NCI-H2171 treated with DMSO at 0.1 percent for 48 hours (cell line): ENCODE measurements around the gene TRABD2B.
A peak's percentile ranks its signal among the peaks of the same experiment; 100 is the strongest.

ENCODE experiments used
- DNase-seq: peaks from one replicate; lab custom pipeline; 2025; lab: John Stamatoyannopoulos, UW

Gene TRABD2B

GRCh38 chr1:47935856-47936255, 61.3 kb downstream of the TRABD2B start:
- peak; percentile 3 for DNase-seq

DNA sequence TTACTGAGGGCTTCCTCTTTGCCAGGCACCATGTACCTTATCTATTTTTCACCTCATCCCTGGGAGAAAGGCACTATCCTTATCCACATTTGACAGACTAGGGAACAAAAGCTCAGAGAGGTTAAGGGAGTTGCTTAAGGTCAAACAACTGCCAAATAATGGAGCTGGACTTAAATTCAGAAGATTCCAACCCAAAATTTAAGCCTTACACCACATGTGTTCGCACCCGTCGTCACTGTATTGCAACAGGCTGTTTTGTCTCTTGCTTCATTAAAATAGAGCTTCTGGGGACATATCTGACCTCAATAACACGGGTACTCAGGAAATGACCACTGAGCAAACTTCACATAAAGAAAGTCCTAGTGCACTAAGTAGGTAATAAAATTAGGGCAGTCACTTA, 62.0 kb downstream of the TRABD2B start:
- no peak for DNase-seq

- DNase-seq, result peak; percentile 56
These were observed 62.9 kb downstream of the TRABD2B start for GRCh38 chr1:47934243-47934805.

DNA sequence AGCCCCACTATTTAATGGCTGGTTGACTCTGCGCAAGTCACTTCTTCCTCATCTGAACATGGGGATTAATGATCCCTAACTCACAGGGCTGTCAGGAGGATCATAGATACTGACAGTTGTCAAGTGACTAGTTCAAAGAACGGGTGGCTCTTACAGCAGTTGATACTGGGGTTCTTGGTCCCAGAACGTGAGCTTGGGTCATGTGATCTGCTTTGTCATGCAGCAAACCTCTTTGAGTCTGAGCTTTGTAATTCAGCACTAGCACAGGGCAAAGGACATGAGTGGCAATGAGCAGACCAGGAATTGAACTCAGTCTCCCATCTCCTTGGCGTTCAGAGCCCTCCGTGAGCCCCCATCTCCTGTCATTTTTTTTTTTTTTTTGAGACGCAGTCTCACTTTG, 64.4 kb downstream of the TRABD2B start:
- no peak for DNase-seq

DNA sequence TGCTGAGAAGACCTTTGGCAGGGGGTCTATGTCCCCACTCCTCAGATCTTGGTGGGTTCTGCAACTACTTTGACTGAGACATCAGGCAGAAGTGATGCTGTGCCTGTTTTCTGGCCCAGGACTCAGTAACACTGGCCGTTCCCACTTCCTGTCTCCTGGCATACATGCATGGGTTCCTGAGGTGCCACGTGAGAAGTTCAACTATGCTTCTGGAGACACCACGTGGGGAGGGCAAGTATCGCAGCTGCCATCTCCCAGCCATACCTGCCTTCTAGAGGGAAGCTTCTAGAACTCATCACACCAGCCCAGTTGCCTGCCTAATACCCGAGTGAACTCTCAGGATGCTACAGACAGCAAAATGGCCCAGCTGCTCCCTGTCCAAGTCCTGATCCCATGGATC, 65.8 kb downstream of the TRABD2B start:
- no peak for DNase-seq

DNA sequence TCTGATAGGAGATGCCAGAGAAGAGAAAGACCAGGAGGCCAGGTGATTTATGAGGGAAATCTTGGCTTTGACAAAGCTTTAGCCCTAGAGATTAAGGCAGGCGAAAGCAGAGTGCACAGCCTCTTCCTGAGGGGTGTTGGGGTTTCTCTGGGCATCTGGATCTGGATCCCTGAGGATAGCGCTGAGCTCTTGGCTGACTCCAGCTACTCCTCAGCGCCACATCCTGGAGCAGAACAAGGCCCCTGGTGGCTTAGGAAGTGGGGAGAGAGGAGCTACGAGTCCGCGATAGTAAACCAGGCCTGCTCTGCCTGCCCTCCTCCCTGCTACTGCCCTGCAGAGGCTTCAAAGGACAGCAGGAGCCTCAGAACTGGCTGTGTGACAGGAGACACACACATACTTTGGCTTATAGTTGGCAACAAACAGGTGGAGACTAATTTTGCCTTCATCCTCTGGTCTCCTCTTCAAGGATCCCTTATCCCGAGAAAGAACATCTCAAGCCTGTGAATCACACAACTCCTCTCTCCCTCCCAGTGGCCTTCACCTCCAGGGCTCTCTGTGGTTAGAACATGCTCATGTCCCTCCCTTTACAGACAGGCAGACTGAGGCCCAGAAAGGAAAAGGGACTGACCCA, 66.9 kb downstream of the TRABD2B start:
- DNase-seq, result no peak

GRCh38 chr1:47927165-47927564, 70.0 kb downstream of the TRABD2B start:
- DNase-seq, result no peak

DNA sequence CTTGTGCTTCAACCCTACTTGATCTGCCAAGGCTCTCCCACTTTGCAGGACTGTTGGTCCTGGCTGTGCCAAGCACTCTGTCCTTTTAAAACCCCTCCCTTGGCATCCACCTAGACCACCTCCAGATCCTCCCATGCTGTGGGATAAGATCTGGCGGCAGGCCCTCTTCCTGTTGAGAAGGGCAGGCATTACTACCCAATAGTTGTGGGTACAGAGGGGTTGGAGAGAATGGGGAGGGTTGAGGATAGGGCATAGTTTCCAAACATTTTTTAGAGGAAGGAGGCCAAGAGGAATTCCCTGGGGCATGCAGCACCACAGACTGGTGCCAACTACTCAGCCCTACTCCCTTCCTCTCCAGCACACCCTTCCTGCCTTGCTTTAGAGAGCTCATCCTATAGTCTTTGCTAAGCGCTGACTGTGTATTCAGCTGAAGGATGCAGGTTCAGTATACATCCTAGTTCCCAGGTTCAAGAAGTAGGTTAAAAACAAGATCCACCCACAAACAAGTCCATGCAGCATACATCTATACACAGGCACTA, 70.7 kb downstream of the TRABD2B start:
- no peak for DNase-seq

DNA sequence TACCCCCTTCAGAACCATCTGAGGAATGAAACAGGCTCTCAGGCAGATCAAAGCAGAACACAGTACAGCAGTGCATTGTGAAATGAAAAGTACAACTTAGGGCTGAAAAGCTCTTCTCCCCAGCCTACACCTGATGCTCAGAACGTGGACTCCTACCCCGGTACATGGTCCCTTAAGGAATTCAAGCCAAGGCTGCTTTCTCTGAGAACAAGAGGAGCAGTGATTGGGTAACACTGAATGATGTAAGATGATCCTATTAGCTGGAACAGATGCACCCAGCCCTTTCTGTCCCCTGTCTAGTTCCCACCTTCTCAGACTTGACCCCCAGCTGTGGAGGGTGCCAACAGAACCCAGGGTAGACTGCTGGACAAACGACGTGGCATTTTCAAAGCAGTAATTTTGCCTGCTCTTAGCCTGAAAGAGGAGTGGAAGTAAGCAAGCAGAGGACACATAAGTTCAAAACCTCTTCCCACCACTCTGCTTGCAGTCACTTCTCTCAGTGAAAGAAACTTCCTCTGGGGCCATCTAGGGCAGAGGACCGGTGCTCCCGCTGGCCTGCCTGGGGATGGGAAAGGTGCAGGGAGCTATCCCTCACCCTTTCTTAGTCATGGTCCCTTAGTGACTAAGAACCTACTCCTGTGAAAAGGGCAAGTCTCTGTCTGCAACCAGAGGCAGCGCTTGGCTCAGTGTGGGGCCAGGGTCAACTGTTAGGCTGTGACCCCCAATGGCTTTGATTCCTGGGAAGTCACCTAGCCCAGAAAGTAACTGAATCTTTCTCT, 72.7 kb downstream of the TRABD2B start:
- no peak for DNase-seq

DNA sequence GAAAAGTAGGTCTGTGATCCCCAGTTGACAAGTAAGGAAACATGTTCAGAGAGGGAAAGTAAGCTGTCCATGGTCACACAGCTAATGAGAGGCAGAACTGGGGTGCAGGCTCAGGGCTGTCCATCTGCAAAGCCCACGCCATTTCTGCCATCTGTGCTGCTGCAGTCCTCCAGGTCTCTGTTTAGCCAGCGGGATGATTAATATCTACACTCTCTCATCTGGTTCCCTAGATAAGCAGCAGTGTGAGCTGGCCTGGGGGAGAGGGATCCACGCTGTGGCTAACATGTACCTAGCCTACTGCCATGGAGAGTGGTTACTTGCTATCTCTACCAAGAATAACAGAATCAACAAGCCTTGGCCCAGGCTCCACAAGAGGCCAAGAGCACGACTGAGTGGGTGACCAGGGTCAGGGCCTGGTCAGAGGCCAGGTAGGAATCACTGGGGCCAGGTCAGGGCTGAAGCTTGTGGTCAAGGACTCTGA, 75.2 kb downstream of the TRABD2B start:
- no peak for DNase-seq

- no peak for DNase-seq
These were observed 77.9 kb downstream of the TRABD2B start for GRCh38 chr1:47919113-47919833.

DNA sequence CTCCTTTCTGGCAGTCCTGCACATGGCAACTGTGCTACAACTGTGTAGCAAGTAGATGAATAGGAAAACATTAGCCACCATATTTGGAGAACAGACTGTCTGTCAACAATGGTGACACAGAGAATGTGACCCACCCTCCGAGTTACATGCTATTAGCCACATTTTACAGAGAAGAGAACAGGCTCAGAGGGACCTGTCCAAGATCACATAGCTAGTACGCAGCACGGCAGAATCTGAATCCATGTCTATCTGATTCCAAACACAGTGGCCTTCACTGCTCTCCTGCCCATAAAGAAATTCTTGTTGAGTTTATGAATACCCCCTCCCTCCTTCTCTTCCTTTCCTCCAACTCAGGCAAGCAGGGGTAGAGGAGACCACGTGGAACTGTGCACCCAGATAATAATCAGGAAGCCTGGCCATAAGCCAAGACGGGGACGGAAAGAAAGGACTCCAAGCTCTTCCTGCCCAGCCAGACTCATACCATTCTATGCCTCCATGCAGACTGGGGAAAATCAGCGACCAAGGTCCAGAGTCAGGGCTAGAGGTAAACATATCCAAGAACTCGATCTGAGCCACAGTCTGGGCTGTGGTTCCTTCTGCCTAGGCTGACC, 78.8 kb downstream of the TRABD2B start:
- no peak for DNase-seq

GRCh38 chr1:47917687-47918086, 79.5 kb downstream of the TRABD2B start:
- DNase-seq, result no peak

DNA sequence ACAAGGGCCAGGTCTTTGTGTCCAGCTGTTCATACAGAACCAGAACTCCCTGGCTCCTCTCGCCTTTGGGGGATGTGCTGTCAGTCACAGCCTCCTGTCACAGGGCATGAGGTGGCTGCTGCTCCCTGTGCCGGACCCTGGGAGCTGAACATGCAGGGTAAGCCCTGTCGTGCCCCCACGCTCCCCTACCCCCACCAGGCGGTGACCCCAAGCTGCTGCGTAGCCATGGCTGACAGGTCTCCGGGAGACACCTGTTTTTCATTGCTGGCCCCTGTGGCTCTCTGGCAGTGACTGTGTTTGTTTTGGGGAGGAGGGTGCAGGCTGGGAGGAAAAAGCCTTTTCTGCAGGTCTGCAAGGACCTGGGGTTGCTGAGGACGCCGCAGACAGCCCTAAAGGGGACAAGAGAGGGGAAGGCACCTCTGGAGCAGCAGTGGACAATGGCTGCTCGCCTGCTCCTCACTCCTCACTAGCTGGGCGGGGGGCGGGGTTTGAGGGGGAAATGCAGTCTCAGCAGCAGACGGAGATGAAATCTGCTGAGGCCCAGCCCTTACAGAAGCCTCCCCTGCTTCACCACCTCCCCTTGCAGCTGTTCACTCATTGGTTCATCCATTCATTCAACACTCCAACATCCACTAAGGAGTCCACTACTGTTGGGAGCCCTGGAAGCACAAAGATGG, 81.4 kb downstream of the TRABD2B start:
- DNase-seq, result peak; percentile 3

GRCh38 chr1:47914952-47915676, 82.1 kb downstream of the TRABD2B start:
- DNase-seq, result no peak

DNA sequence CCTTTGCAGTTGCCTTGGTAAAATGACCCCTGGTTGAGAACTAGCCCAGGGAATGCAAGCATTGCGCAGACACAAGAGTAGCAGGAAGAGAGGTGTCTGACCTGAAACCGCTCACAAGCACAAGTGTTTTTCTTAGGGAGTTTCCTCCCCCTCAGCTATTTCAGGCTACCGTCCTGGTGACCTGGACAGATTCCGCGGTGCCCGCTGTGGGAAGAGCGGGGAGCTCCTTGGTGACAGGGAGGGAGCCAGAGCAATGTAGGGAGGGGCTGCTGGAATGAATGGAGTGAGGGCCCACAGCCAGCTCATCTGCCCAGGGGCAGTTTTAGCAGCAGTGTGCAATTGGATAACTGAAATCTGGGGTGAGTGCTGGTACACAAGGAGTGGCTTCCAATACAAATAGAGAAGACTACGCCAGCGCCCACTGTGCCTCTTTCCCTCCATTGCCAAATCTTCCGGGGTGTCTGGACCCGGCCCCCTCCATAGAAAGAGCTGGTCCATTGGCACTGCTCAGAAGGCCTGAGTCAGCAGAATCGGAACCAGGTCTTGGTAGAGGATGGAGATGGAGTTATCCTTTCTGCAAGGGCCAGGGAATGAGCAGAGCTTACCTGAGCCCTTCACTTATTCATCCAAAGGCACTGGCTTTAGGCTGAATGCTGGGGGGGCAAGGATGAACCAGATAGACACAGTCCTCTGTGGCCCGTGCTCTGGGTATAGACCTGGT, 82.8 kb downstream of the TRABD2B start:
- DNase-seq, result no peak

DNA sequence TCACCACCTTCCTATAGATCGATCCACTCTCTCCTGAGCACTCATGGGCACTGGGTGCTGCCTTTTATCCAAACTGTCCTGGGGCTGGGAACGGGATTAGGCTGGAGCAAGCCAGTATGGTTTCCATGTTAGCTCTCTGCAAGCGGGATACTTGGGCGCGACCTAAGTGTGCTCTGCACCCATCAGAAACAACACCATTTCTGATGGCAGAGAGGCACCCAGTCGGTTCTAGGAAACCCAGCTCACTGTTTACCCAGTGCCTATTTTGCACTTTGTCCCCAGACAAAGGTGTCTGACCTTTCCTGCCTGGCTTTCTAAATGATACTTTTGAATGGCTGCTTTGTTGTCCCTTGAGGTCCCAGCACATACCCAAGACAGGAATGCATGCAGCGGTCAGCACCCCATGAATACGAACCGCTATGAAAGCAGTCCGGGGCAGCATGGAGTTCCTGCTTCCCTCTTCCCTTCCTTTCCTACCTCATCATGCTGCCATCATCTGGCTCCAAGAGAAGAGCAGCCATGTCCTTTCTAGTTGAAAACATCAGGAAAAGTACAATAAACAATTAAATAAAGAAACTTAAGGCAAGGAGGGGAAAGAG, 83.9 kb downstream of the TRABD2B start:
- no peak for DNase-seq

DNA sequence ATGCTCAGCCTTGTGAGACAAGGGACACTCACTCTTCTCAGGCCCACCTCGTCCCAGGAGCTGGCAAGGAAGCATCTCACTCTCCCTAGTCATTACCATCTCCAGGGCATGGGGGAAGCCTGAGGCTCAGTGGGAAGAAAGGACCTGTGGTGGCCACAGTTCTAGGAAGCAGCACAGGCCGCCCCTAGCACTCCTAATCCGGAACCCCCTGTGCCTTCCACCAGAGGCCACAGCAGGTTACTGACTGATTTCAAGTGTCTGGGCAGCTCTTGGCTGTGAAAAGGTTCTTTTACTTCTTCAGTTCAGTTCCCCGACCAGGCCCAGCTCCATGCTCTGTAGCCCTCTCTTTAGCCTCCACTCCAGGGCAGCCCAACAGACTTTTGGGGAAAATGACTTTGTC, 84.4 kb downstream of the TRABD2B start:
- DNase-seq, result no peak

- DNase-seq, result no peak
These were observed 85.3 kb downstream of the TRABD2B start for GRCh38 chr1:47911892-47912291.

GRCh38 chr1:47911424-47911823, 85.8 kb downstream of the TRABD2B start:
- no peak for DNase-seq
